H1 (cell line): Measurements from ENCODE around the gene MCFD2. TPM values are rescaled to one million over a fixed set of nuclear protein-coding genes. Genes with fewer than 3 reads are reported as not detected.

ENCODE experiments used
- CTCF ChIA-PET: fragments of 300-600 bp; sonication (Branson Sonifier 250); formaldehyde crosslinking; loops from one replicate; lab custom pipeline; 2021; ENCODE audit not compliant: partially characterized antibody; lab: Charles Lee
- POLR2A ChIA-PET: fragments of 300-600 bp; sonication (Branson Sonifier 250); formaldehyde crosslinking; loops from one replicate; lab custom pipeline; 2021; ENCODE audit warnings: inconsistent platforms; ENCODE audit not compliant: partially characterized antibody; lab: Charles Lee
- DNase-seq, 2 experiments: peaks; one replicate each; pipeline versions ENCODE4 v3.0.0 to v3.0.0-alpha.2; 2010 to 2022; ENCODE audit warnings: low spot score in 2 of 2, low read depth in 1 of 2, mixed read lengths in 1 of 2
- FAIRE-seq: peaks from 2 replicates; lab custom pipeline; 2011; peaks lifted over from hg19 to GRCh38; lab: Jason Lieb, UNC
- H2AFZ ChIP-seq: 2 replicates; pipeline ENCODE4 v1.8.1; 2012; ENCODE audit warnings: low read length, inconsistent platforms
- H2AK5ac ChIP-seq: 2 replicates; pipeline ENCODE4 v1.6.1; 2013; ENCODE audit warnings: low read depth, low read length
- H2BK120ac ChIP-seq: replicated peaks from 2 replicates; pipeline ENCODE3; 2013; ENCODE audit warnings: low read depth, low read length, inconsistent platforms
- H2BK12ac ChIP-seq: 2 replicates; pipeline ENCODE4 v1.6.1; 2013; ENCODE audit warnings: low read depth, low read length
- H2BK15ac ChIP-seq: 2 replicates; pipeline ENCODE4 v1.6.1; 2013; ENCODE audit warnings: low read length
- H2BK20ac ChIP-seq: 2 replicates; pipeline ENCODE4 v1.6.1; 2013; ENCODE audit warnings: low read length
- H2BK5ac ChIP-seq: 2 replicates; pipeline ENCODE4 v1.6.1; 2013; ENCODE audit warnings: low read depth, low read length
- H3K14ac ChIP-seq: 2 replicates; pipeline ENCODE4 v1.6.1; 2013; ENCODE audit warnings: inconsistent platforms; ENCODE audit not compliant: insufficient read length
- H3K18ac ChIP-seq: 2 replicates; pipeline ENCODE4 v1.6.1; 2013; ENCODE audit warnings: low read length; ENCODE audit errors: extremely low read depth
- H3K23ac ChIP-seq: 2 replicates; pipeline ENCODE4 v1.6.1; 2013; ENCODE audit warnings: inconsistent platforms; ENCODE audit not compliant: insufficient read length
- H3K23me2 ChIP-seq: 2 replicates; pipeline ENCODE4 v1.6.1; 2013; ENCODE audit warnings: low read depth, low read length
- H3K27ac ChIP-seq: 2 replicates; pipeline ENCODE4 v1.6.1; 2011; ENCODE audit warnings: low read depth, low read length, inconsistent platforms
- H3K27me3 ChIP-seq, 4 experiments: replicated peaks in 1 of 4; 1 replicate in 1 of 4; 2 replicates in 3 of 4; pipeline versions ENCODE4 v1.6.1 to v1.8.1; 2011 to 2013; ENCODE audit warnings: low read length in 3 of 4, mild to moderate bottlenecking in 3 of 4, inconsistent platforms in 2 of 4, mixed read lengths in 2 of 4, moderate library complexity in 1 of 4; ENCODE audit not compliant: control insufficient read depth in 3 of 4, insufficient read depth in 3 of 4; ENCODE audit errors: extremely low read depth in 1 of 4
- H3K36me3 ChIP-seq, 4 experiments: 2 replicates each; pipeline versions ENCODE4 v1.6.1 to v1.8.1; 2011 to 2013; ENCODE audit warnings: mild to moderate bottlenecking in 4 of 4, low read length in 3 of 4, moderate library complexity in 2 of 4, control low read depth in 1 of 4, inconsistent platforms in 1 of 4; ENCODE audit not compliant: insufficient read depth in 4 of 4, control insufficient read depth in 2 of 4
- H3K4ac ChIP-seq: replicated peaks from 2 replicates; pipeline ENCODE3; 2013; ENCODE audit warnings: low read length, low read depth, mixed read lengths, inconsistent platforms; ENCODE audit not compliant: insufficient read length
- H3K4me1 ChIP-seq, 4 experiments: replicated peaks in 1 of 4; 1 replicate in 1 of 4; 2 replicates in 3 of 4; pipeline versions ENCODE4 v1.6.1 to v1.8.1; 2011 to 2013; ENCODE audit warnings: low read length in 3 of 4, inconsistent platforms in 2 of 4, mixed read lengths in 1 of 4; ENCODE audit not compliant: insufficient read depth in 4 of 4, control insufficient read depth in 3 of 4
- H3K4me2 ChIP-seq, 2 experiments: 2 replicates each; pipeline versions ENCODE4 v1.6.1 to v1.8.1; 2011 to 2013; ENCODE audit warnings: low read depth in 2 of 2, low read length in 2 of 2, control low read depth in 1 of 2, inconsistent platforms in 1 of 2, mild to moderate bottlenecking in 1 of 2; ENCODE audit not compliant: insufficient read depth in 1 of 2
- H3K4me3 ChIP-seq, 4 experiments: fragments of 200-600, 300-600 bp in 1 of 4; sonication (generic), shearing (Covaris generic), sonication (Bioruptor Twin) in 1 of 4; 2 replicates each; pipeline versions ENCODE4 v1.5.1 to v1.8.1; 2011 to 2016; ENCODE audit warnings: low read length in 4 of 4, low read depth in 3 of 4, control low read depth in 2 of 4, inconsistent platforms in 2 of 4, mild to moderate bottlenecking in 2 of 4, mixed read lengths in 1 of 4, moderate library complexity in 1 of 4; ENCODE audit not compliant: insufficient read depth in 2 of 4; ENCODE audit errors: extremely low read depth in 1 of 4
- H3K56ac ChIP-seq: replicated peaks from 2 replicates; pipeline ENCODE3; 2013; ENCODE audit warnings: low read depth, mild to moderate bottlenecking, mixed read lengths, low read length, inconsistent platforms; ENCODE audit not compliant: insufficient read length
- H3K79me1 ChIP-seq: 2 replicates; pipeline ENCODE4 v1.6.1; 2013; ENCODE audit warnings: low read depth, low read length, control low read depth
- H3K79me2 ChIP-seq, 2 experiments: 2 replicates each; pipeline versions ENCODE4 v1.6.1 to v1.8.1; 2012 to 2013; ENCODE audit warnings: low read length in 2 of 2, mild to moderate bottlenecking in 2 of 2, inconsistent platforms in 1 of 2; ENCODE audit not compliant: insufficient read depth in 2 of 2, control insufficient read depth in 1 of 2
- H3K9ac ChIP-seq, 4 experiments: replicated peaks in 1 of 4; 1 replicate in 1 of 4; 2 replicates in 3 of 4; pipeline versions ENCODE4 v1.6.1 to v1.8.1; 2011 to 2013; ENCODE audit warnings: low read depth in 3 of 4, low read length in 3 of 4, control low read depth in 2 of 4, mild to moderate bottlenecking in 2 of 4, moderate library complexity in 2 of 4, inconsistent platforms in 1 of 4; ENCODE audit errors: extremely low read depth in 1 of 4
- H3K9me3 ChIP-seq, 2 experiments: 2 replicates each; pipeline versions ENCODE4 v1.6.1 to v1.8.1; 2012 to 2013; ENCODE audit warnings: mild to moderate bottlenecking in 2 of 2, moderate library complexity in 2 of 2, control low read depth in 1 of 2, inconsistent platforms in 1 of 2, low read depth in 1 of 2, low read length in 1 of 2, mixed read lengths in 1 of 2; ENCODE audit not compliant: insufficient read depth in 2 of 2
- H4K20me1 ChIP-seq, 2 experiments: replicated peaks in 1 of 2; 2 replicates each; pipeline versions ENCODE3 to v1.8.1; 2011 to 2013; ENCODE audit warnings: inconsistent platforms in 2 of 2, low read length in 2 of 2, mild to moderate bottlenecking in 1 of 2; ENCODE audit not compliant: insufficient read depth in 2 of 2, control insufficient read depth in 1 of 2
- H4K5ac ChIP-seq: 2 replicates; pipeline ENCODE4 v1.6.1; 2013; ENCODE audit warnings: low read length, low read depth, mixed read lengths, inconsistent platforms; ENCODE audit not compliant: insufficient read length
- H4K8ac ChIP-seq: 2 replicates; pipeline ENCODE4 v1.8.0; 2013; ENCODE audit warnings: mild to moderate bottlenecking, moderate library complexity, low read length, inconsistent platforms; ENCODE audit not compliant: insufficient read depth; ENCODE audit errors: extremely low read depth
- H4K91ac ChIP-seq: replicated peaks from 2 replicates; pipeline ENCODE3; 2013; ENCODE audit warnings: low read length, mixed read lengths, inconsistent platforms; ENCODE audit not compliant: insufficient read length
- ATF2 ChIP-seq: IDR thresholded peaks from 2 replicates; pipeline ENCODE4 v1.6.1; 2012; ENCODE audit warnings: low read length, inconsistent platforms
- CTCF ChIP-seq, 3 experiments: IDR thresholded peaks; 1 replicate in 2 of 3; 2 replicates in 1 of 3; pipeline versions ENCODE4 v1.5.1 to v1.6.1; 2011; ENCODE audit warnings: low read length in 3 of 3, mild to moderate bottlenecking in 3 of 3, inconsistent platforms in 2 of 3, low read depth in 1 of 3, moderate library complexity in 1 of 3; ENCODE audit not compliant: insufficient read depth in 1 of 3; ENCODE audit errors: control extremely low read depth in 1 of 3
- FOSL1 ChIP-seq: IDR thresholded peaks from 2 replicates; pipeline ENCODE4 v1.6.1; 2011; ENCODE audit warnings: mild to moderate bottlenecking, low read depth, low read length, moderate library complexity; ENCODE audit not compliant: insufficient read depth
- GABPA ChIP-seq: IDR thresholded peaks from 2 replicates; pipeline ENCODE4 v1.6.1; 2011; ENCODE audit warnings: mild to moderate bottlenecking, low read length, moderate library complexity, borderline replicate concordance; ENCODE audit not compliant: insufficient read depth
- KDM4A ChIP-seq: IDR thresholded peaks from one replicate; pipeline ENCODE4 v1.7.1; 2012; ENCODE audit warnings: low read depth, mild to moderate bottlenecking, moderate library complexity, low read length, inconsistent platforms; ENCODE audit not compliant: severe bottlenecking
- RXRA ChIP-seq: IDR thresholded peaks from 2 replicates; pipeline ENCODE4 v1.6.1; 2011; ENCODE audit warnings: low read depth, mild to moderate bottlenecking, low read length, moderate library complexity; ENCODE audit not compliant: insufficient read depth
- TAF1 ChIP-seq: IDR thresholded peaks from 2 replicates; pipeline ENCODE4 v1.6.1; 2011; ENCODE audit warnings: mild to moderate bottlenecking, low read depth, low read length
- TBP ChIP-seq: IDR thresholded peaks from 2 replicates; pipeline ENCODE4 v1.6.1; 2011; ENCODE audit warnings: low read depth, low read length, improper control_type of control experiment
- WGBS, 2 experiments: shearing (Covaris generic) in 1 of 2; methylation state at CpG; one replicate each; pipeline versions ENCODE4 v1.1.6 to v1.1.7; 2013 to 2015; ENCODE audit warnings: low lambda C conversion rate in 2 of 2, mixed read lengths in 2 of 2, inconsistent platforms in 1 of 2, low coverage in 1 of 2, missing lambda C conversion rate in 1 of 2; ENCODE audit not compliant: insufficient replicate concordance in 2 of 2, insufficient coverage in 1 of 2, insufficient read length in 1 of 2; ENCODE audit errors: extremely low coverage in 1 of 2, missing lambda C conversion rate in 1 of 2; 5-methylcytosine and 5-hydroxymethylcytosine counted together
- polyA plus RNA-seq, 7 experiments: library from polyadenylated mRNA; depleted of rRNA in 3 of 7; stranded (reverse) in 5 of 7; unstranded in 2 of 7; fragments of >200 nt in 5 of 7; fragments of 200-250 nt in 2 of 7; gene quantifications; 1 replicate in 5 of 7; 2 replicates in 1 of 7; 4 replicates in 1 of 7; pipeline versions ENCODE4 v1.2.1 to v1.2.3, GENCODE V29; 2011 to 2013; ENCODE audit warnings: missing spikeins in 2 of 7, mixed read lengths in 2 of 7
- total RNA-seq: library from RNA; stranded (reverse); fragmentation: NEBNext Ultra II Directional; extraction: Animal tissue kit (Norgen Biotek cat#: 25700); gene quantifications from 2 replicates; pipeline ENCODE4 v1.2.1, GENCODE V29; 2021

Gene MCFD2
- total and polyA plus RNA-seq, 2 of the 8 experiments (the other 6 are each of a cell fraction or from before 2014, with no cell fraction given): 35.2 to 76.2 TPM

GRCh38 chr2:46958431-46959017 lies 42.9 kb upstream of the MCFD2 start:
- no peak overlapping the region for H2BK5ac ChIP-seq
- H3K23me2 ChIP-seq: no peaks in the 10 kb centered on the region
- H3K4me2 ChIP-seq: no peak overlapping the region
- CTCF ChIA-PET: interaction anchor here (1.1 to 2.4 kb wide), 3 partner anchors 11 to 24 kb away, joined by 3 to 10 read pairs (median 4); no protein-coding TSS in a partner anchor
- no peak overlapping the region for H2AK5ac ChIP-seq
- no peak overlapping the region for H2AFZ ChIP-seq
- POLR2A ChIA-PET: interaction anchor here (1.0 kb wide), 1 partner anchor 10 kb away, joined by 3 read pairs; no protein-coding TSS in a partner anchor
- H3K56ac ChIP-seq: no peak overlapping the region
- no peak for FAIRE-seq
- no peak overlapping the region for H3K18ac ChIP-seq
- no peak overlapping the region for H4K5ac ChIP-seq
- H2BK120ac ChIP-seq: no peak overlapping the region
- DNase-seq: no peak
- H3K79me2 ChIP-seq: no peaks in the 10 kb centered on the region
- H3K27ac ChIP-seq: no peak overlapping the region
- no peak overlapping the region for H3K4me3 ChIP-seq
- WGBS, 2 experiments: 91% methylated on average over 17 of the region's 17 CpGs; no CpG with 5 or more reads in 1 of the 2 experiments
- no peak overlapping the region for H3K14ac ChIP-seq
- H3K23ac ChIP-seq: no peak overlapping the region
- H3K9me3 ChIP-seq: no peaks in the 10 kb centered on the region
- H3K79me1 ChIP-seq: no peaks in the 10 kb centered on the region
- no peak overlapping the region for H2BK20ac ChIP-seq
- H3K27me3 ChIP-seq: no peaks in the 10 kb centered on the region
- no peak overlapping the region for H2BK15ac ChIP-seq
- H4K91ac ChIP-seq: no peak overlapping the region
- peaks cover 0 to 6% (median 0%) of the 10 kb centered on the region in 4 experiments; a peak in 2 of 8 replicates for H3K36me3 ChIP-seq
- H4K20me1 ChIP-seq: peaks cover 3 to 6% of the 10 kb centered on the region in 2 experiments
- no peak overlapping the region for H3K9ac ChIP-seq
- H3K4me1 ChIP-seq: no peaks in the 10 kb centered on the region
- no peak overlapping the region for H3K4ac ChIP-seq
- H4K8ac ChIP-seq: no peak overlapping the region
- no peak overlapping the region for H2BK12ac ChIP-seq
- TF ChIP-seq GABPA (no peak), RXRA (no peak), FOSL1 (no peak), TBP (no peak), TAF1 (no peak), KDM4A (no peak), ATF2 (no peak), CTCF (IDR thresholded peaks at IDR 0.05; ENCODE audit: control extremely low read depth in 1 of 3, insufficient read depth in 1 of 3, low read depth in 1 of 3, low read length in 3 of 3) (no peak)
